OCI-LY1 (cell line): Measurements from ENCODE around the gene NRP1.

ENCODE experiments used
- CTCF ChIP-seq: fragments of 200-600 bp; sonication (generic), shearing (Covaris generic); IDR thresholded peaks from 2 replicates; pipeline ENCODE4 v1.5.1; 2017; ENCODE audit warnings: mild to moderate bottlenecking, antibody characterized with exemption, low read length, moderate library complexity, mixed read lengths
- EZH2 ChIP-seq: fragments of 200-600 bp; sonication (generic), shearing (Covaris generic); IDR thresholded peaks from 2 replicates; pipeline ENCODE4 v1.8.0; 2017; ENCODE audit warnings: borderline replicate concordance, mixed run types, mild to moderate bottlenecking, antibody characterized with exemption, low read length, moderate library complexity, mixed read lengths

- TF ChIP-seq CTCF (no peak), EZH2 (no peak)
Measured at GRCh38 chr10:33311640-33312039, 22.8 kb downstream of the NRP1 start.
